Endothelial cell (in vitro differentiated cells): ENCODE data around the gene OXT. TPM values are rescaled to one million over a fixed set of nuclear protein-coding genes. Genes with fewer than 3 reads are reported as not detected.

Experiments used
- DNase-seq: peaks from one replicate; pipeline ENCODE4 v3.0.0; 2021; ENCODE audit warnings: low spot score
- H3K27ac Mint-ChIP-seq: one replicate; pipeline ENCODE4 v1.8.0; 2021; ENCODE audit warnings: mixed read lengths, inconsistent platforms; ENCODE audit not compliant: unreplicated experiment
- H3K27me3 Mint-ChIP-seq: one replicate; pipeline ENCODE4 v1.8.0; 2021; ENCODE audit warnings: mild to moderate bottlenecking, moderate library complexity, mixed read lengths, inconsistent platforms; ENCODE audit not compliant: unreplicated experiment
- H3K36me3 Mint-ChIP-seq: one replicate; pipeline ENCODE4 v1.8.0; 2021; ENCODE audit warnings: mild to moderate bottlenecking, low read depth, mixed read lengths, inconsistent platforms; ENCODE audit not compliant: unreplicated experiment
- H3K4me1 Mint-ChIP-seq: one replicate; pipeline ENCODE4 v1.8.0; 2021; ENCODE audit warnings: mild to moderate bottlenecking, mixed read lengths, inconsistent platforms; ENCODE audit not compliant: unreplicated experiment
- H3K4me3 Mint-ChIP-seq: one replicate; pipeline ENCODE4 v1.8.0; 2021; ENCODE audit warnings: mild to moderate bottlenecking, mixed read lengths, inconsistent platforms; ENCODE audit not compliant: unreplicated experiment
- H3K9me3 Mint-ChIP-seq: one replicate; pipeline ENCODE4 v1.8.0; 2021; ENCODE audit warnings: mixed read lengths, inconsistent platforms; ENCODE audit not compliant: unreplicated experiment
- CTCF ChIP-seq: fragments of 200-600 bp; sonication (generic); IDR thresholded peaks from one replicate; pipeline ENCODE4 v1.5.0; 2021; ENCODE audit warnings: antibody characterized with exemption; ENCODE audit not compliant: unreplicated experiment
- total RNA-seq: library from RNA; stranded (reverse); fragmentation: NEBNext Ultra II Directional; extraction: Animal tissue kit (Norgen Biotek cat#: 25700); gene quantifications from one replicate; pipeline ENCODE4 v1.2.1, GENCODE V29; 2021; ENCODE audit not compliant: unreplicated experiment

The OXT gene
- total RNA-seq, 1 donor from 2014 or later: not detected

GRCh38 chr20:3040086-3040485, 31.3 kb upstream of the OXT start:
- Mint-ChIP-seq H3K9me3 (no peaks in the 10 kb centered on the region), H3K4me1 (peaks cover 17% of the 10 kb centered on the region), H3K27ac (peak overlapping the region; percentile 45), H3K36me3 (peaks cover 32% of the 10 kb centered on the region), H3K4me3 (no peak overlapping the region), H3K27me3 (peaks cover 12% of the 10 kb centered on the region)
- no peak for DNase-seq
- no peak for TF ChIP-seq CTCF

- Mint-ChIP-seq H3K27me3 (peaks cover 10% of the 10 kb centered on the region), H3K4me3 (peak overlapping the region; percentile 80), H3K36me3 (peaks cover 21% of the 10 kb centered on the region), H3K9me3 (no peaks in the 10 kb centered on the region), H3K4me1 (peaks cover 23% of the 10 kb centered on the region), H3K27ac (peak overlapping the region; percentile 94)
- TF ChIP-seq CTCF: no peak
- no peak for DNase-seq
Measured at GRCh38 chr20:3041854-3042409, 29.5 kb upstream of the OXT start.

GRCh38 chr20:3042625-3043024, 28.8 kb upstream of the OXT start:
- H3K27me3 Mint-ChIP-seq: peaks cover 10% of the 10 kb centered on the region
- TF ChIP-seq CTCF: no peak
- DNase-seq: no peak
- peaks cover 21% of the 10 kb centered on the region for H3K36me3 Mint-ChIP-seq
- peaks cover 24% of the 10 kb centered on the region for H3K4me1 Mint-ChIP-seq
- H3K27ac Mint-ChIP-seq: no peak overlapping the region
- no peak overlapping the region for H3K4me3 Mint-ChIP-seq
- H3K9me3 Mint-ChIP-seq: no peaks in the 10 kb centered on the region

GRCh38 chr20:3043322-3043721, 28.1 kb upstream of the OXT start, which contains the start of gene GNRH2:
Gene GNRH2 (plus strand): TSS chr20:3043622. CDS start chr20:3044415, 793 bp downstream.
- Mint-ChIP-seq H3K27me3 (peaks cover 10% of the 10 kb centered on the region), H3K4me3 (peak within 1 kb of the TSS; percentile 12), H3K27ac (no peak within 1 kb of the TSS), H3K36me3 (peaks cover 18% of the 10 kb centered on the region), H3K4me1 (peaks cover 24% of the 10 kb centered on the region), H3K9me3 (no peaks in the 10 kb centered on the region)
- no peak for TF ChIP-seq CTCF
- DNase-seq: no peak

- H3K4me1 Mint-ChIP-seq: peaks cover 24% of the 10 kb centered on the region
- peaks cover 10% of the 10 kb centered on the region for H3K27me3 Mint-ChIP-seq
- H3K36me3 Mint-ChIP-seq: peaks cover 19% of the 10 kb centered on the region
- no peak overlapping the region for H3K4me3 Mint-ChIP-seq
- no peak for DNase-seq
- no peak for TF ChIP-seq CTCF
- no peak overlapping the region for H3K27ac Mint-ChIP-seq
- H3K9me3 Mint-ChIP-seq: no peaks in the 10 kb centered on the region
Measured at GRCh38 chr20:3044336-3044965, 27.0 kb upstream of the OXT start.
